DMS153 treated with DMSO at 0.1 percent for 48 hours (cell line): ENCODE data around the gene CORT.
"Not testable (repeated sequence)": the region's sequence is repeated elsewhere in the genome, so short reads cannot be mapped to it uniquely, and the experiment has no call there.

ENCODE experiments used
- DNase-seq: peaks from one replicate; lab custom pipeline; 2025; ENCODE audit not compliant: unreplicated experiment; lab: John Stamatoyannopoulos, UW

Gene CORT

DNA sequence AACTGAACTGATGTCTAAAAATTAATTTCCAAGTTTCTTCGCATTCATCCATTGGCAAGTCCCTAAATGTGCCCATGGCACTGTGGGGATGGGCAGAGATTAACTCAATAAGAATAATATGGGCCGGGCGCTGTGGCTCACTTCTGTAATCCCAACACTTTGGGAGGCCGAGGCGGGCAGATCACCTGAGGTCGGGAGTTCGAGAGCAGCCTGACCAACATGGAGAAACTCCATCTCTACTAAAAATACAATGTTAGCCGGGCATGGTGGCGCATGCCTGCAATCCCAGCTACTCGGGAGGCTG is 24.4 kb downstream of the CORT start:
- DNase-seq: not testable (repeated sequence)

DNA sequence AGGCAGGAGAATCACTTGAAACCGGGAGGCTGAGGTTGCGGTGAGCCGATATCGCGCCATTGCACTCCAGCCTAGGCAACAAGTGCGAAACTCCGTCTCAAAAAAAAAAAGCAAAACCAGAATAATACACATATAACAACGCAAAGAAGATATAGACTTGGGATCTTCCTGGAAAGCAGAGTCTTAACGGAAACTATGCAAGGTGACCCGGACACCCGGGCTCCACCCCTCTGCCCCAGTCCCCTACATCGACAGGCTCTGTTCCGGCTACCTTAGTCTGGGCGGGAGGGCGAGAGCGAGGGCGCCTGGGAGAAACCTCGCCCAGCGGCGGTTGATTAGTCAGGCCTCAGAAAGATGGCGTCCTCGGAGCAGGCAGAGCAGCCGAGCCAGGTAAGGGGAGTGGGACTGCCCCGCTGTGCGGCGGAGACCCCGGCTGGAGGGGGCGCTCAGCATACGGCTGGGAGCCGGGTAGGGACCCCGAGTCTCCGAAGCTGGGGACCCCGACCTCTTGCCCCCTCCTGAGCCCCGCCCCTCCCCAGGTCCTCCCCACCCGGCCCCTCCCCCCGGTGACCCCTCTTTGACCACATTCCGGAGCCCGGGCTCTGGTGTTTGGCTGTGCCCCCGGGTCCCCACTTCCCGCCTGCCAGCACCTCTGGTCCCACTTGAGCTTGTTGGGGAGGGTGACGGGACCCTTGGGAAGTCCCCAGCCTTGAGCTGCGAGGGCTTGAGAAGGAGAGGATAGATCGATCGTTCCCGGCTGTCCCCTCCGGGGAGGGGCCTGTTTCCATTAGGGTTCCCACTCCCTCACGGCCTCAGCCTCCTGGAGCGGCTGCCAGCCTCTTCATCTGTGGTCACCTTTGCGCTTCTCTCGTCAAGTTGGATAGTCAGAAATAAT is 25.0 kb downstream of the CORT start, which contains the start of gene PEX14:
TSS of gene PEX14 (plus strand) at position 338 of the 895 bp plus-strand sequence. CDS start at position 355, 17 bp downstream.
- peak; percentile 89 for DNase-seq

- DNase-seq: no peak
These were observed 25.7 kb downstream of the CORT start for GRCh38 chr1:10475510-10475909.

DNA sequence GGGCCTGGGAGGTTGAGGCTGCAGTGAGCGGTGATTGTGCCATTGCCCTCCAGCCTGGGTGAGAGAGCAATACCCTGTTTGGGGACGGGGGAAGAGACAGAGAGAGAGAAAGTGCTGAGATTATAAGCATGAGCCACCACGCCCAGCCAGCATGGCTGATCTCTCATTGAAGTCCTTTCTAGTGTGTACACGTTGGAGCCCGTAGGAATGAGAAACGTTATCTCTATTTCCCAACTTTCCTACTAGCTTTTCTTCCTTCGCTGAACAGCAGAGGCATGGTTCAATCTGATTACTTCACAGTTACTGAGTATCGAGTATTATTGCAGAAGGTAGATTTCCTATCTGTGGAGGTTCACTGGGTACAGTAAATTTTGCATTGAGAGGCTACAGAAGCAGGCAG is 29.5 kb downstream of the CORT start:
- no peak for DNase-seq

DNA sequence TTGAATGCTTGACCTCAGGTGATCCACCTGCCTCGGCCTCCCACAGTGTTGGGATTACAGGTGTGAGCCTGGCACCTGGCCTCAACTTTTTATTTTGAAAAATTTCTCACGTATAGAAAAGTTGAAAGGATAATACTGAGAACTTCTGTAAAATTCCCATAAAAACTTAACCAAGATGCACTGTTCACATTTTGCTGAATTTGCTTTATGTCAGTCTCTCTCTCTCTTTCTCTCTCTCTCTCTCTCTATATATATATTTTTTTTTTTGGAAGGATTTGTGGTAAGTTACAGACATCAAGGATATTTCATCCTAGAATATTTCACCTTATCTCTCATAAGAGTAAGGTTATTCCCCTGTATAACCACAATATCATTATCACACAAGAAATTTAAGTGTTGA is 30.8 kb downstream of the CORT start:
- no peak for DNase-seq

- no peak for DNase-seq
These were observed 34.7 kb downstream of the CORT start for GRCh38 chr1:10484521-10484920.

GRCh38 chr1:10489291-10490055 is 39.6 kb downstream of the CORT start:
- no peak for DNase-seq

GRCh38 chr1:10490286-10490970 is 40.6 kb downstream of the CORT start:
- DNase-seq: no peak

- DNase-seq: no peak
These were observed 44.6 kb downstream of the CORT start for GRCh38 chr1:10494418-10494753.

DNA sequence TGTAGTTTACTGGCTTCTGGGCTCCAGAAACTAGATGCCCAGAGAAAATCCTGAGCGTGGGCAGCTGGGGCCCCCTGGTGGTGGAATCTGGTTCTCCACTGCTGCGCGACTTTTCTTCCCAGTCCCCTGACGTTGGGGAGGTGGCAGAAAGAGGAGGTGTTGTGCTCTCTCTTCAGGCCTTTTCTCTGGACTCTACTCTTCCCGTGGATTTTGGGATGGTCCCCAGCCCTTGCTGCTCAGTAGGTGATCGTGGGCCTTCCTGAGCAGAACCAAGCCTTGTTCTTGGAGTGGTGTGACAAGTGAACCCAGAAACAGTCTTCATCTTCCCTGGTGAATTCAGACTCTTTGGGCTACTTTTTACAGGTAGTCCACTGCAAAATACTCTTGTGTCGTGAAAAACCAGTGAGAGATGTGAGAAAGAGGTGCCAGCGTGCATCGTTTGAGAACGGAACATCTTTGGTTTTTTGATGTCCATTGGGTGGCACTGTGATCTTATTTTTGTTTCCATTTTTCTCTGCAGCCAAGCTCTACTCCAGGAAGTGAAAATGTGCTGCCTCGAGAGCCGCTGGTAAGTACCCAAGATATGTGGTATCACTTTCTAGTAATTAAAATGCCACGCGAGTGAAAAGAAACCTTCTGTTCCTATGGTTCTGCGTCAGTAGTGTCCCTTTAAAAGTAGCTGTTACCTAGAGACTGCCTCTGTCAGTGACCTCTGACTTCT is 45.1 kb downstream of the CORT start:
- peak; percentile 92 for DNase-seq

- no peak for DNase-seq
These were observed 45.6 kb downstream of the CORT start for GRCh38 chr1:10495475-10495817.

DNA sequence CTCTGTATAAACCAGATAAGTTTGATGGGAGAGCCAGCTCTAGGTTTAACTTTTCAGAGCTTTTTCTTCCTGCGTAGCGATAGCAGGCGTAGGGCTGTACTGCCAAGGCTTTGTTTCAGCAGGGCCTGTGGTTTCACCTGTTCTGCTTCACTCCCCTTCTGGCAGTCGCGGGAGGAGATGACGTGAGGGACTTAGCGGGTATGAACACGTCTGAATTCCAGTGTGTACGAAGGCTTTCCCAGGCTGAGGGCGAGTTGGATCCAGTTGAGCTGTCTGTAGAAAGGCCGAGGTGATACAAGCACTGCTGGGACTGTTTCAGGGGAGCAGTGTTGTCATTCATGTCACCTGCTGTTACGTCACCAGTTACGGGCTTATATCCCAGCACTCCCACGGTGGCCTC is 46.1 kb downstream of the CORT start:
- DNase-seq: no peak

GRCh38 chr1:10497109-10497508 is 47.3 kb downstream of the CORT start:
- no peak for DNase-seq

GRCh38 chr1:10498231-10498630 is 48.4 kb downstream of the CORT start:
- no peak for DNase-seq
